WI38 (cell line): Measurements from ENCODE around the gene COL6A3.

Experiments used
- H3K4me3 ChIP-seq: 2 replicates; pipeline ENCODE4 v1.5.1; 2011; ENCODE audit warnings: low read depth, mild to moderate bottlenecking, control low read depth, low read length
- CTCF ChIP-seq: IDR thresholded peaks from 2 replicates; pipeline ENCODE4 v1.5.1; 2012; ENCODE audit warnings: low read depth, mild to moderate bottlenecking, control low read depth, low read length

COL6A3 gene

GRCh38 chr2:237391140-237391539 is 22.8 kb downstream of the COL6A3 start:
- H3K4me3 ChIP-seq, result no peak overlapping the region
- TF ChIP-seq CTCF, result no peak

GRCh38 chr2:237390235-237390634 is 23.7 kb downstream of the COL6A3 start:
- no peak for TF ChIP-seq CTCF
- no peak overlapping the region for H3K4me3 ChIP-seq

- TF ChIP-seq CTCF, result no peak
These were observed 24.1 kb downstream of the COL6A3 start for GRCh38 chr2:237389831-237390230.

GRCh38 chr2:237388036-237388435 is 25.9 kb downstream of the COL6A3 start:
- no peak overlapping the region for H3K4me3 ChIP-seq
- no peak for TF ChIP-seq CTCF

More at GRCh38 chr2:237389831-237390230, 24.1 kb downstream of the COL6A3 start:
- no peak overlapping the region for H3K4me3 ChIP-seq

- no peak for TF ChIP-seq CTCF
These were observed 29.3 kb downstream of the COL6A3 start for GRCh38 chr2:237384672-237385020.

GRCh38 chr2:237383991-237384671 is 29.8 kb downstream of the COL6A3 start:
- no peak for TF ChIP-seq CTCF
- H3K4me3 ChIP-seq, result no peak overlapping the region

More at GRCh38 chr2:237384672-237385020, 29.3 kb downstream of the COL6A3 start:
- H3K4me3 ChIP-seq, result no peak overlapping the region

- no peak overlapping the region for H3K4me3 ChIP-seq
- TF ChIP-seq CTCF, result no peak
These were observed 33.2 kb downstream of the COL6A3 start for GRCh38 chr2:237380768-237381167.
